GM18511 (cell line): ENCODE results near the gene NT5DC3.

Experiments used
- ATAC-seq: cut with Tn5 transposase; IDR thresholded peaks from one replicate; pipeline ENCODE4 v1.9.1; 2021; ENCODE audit warnings: mild to moderate bottlenecking, moderate library complexity; ENCODE audit not compliant: unreplicated experiment

Gene NT5DC3

DNA sequence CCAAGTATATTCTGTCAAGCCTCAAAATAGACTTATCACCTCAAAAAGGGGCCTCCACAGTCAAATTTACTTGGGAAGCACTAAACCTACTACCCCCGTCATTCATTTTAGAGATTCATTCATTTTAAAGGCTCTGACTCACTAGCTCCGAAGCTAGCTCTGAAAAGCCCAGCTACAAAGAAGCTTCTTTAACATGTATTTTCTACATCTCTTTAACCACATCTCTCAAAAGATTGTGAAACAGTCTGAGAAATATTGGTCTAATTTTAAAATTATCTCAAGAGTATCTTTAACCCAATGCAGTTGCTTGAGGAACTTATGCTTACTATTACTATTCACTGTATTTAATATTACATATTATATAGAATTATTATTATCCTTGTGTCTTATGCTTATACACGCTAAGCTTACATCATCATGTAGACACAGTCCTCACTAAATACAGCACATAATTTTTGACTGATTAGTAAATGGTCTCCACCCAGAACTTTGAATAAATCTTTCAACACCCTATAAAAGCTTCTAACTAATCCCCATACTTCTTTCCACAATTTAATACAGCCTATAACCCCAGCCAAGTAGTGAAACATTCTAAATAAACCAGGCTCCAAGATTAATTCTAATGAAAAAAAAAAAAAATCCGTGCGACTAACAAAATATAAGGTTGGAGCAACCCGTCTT, 7.8 kb downstream of the NT5DC3 start:
- ATAC-seq: no peak

DNA sequence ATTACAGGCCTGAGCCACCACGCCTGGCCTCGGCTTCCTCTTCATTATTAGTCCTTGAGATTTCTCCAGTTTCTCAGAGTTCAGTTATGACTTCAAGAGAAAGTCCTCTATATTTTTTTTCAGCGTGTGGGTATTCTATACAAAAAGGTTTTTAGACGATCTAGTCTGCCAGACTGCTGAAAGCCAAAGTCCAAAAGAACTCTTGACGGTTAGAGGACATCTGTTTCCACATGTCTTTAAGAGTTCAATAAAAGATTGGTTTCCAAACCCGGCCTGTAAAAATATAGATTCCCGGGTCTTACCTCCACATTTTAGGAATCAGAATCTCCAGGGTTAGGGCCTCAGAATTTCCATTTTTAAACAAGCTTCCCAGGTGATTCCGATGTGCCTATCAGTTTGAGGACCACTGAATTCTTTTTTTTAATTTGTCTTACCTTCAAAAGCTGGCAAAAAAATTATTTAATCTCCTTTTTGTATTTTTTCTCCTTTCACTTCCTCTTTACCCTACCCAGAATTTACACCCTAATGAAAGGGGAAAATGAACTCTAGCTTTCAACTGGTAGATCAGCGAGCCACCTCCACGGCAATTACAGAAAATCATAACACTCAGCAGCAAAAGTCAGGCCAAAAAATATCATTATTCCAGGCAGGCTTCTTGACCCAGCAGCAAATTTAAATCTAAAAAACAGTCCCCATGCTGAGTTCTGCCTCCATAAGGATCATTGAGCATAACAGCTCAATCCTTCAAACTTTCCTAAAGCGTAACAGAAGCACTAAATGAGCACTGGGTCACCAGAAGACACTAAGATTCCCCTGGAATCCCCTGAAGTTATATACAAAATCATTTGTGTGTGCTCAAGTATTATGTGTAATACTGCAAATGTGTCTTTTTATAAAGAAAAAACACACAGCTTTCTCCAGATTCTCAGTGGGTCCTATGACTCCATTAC, 8.7 kb downstream of the NT5DC3 start:
- ATAC-seq: no peak

DNA sequence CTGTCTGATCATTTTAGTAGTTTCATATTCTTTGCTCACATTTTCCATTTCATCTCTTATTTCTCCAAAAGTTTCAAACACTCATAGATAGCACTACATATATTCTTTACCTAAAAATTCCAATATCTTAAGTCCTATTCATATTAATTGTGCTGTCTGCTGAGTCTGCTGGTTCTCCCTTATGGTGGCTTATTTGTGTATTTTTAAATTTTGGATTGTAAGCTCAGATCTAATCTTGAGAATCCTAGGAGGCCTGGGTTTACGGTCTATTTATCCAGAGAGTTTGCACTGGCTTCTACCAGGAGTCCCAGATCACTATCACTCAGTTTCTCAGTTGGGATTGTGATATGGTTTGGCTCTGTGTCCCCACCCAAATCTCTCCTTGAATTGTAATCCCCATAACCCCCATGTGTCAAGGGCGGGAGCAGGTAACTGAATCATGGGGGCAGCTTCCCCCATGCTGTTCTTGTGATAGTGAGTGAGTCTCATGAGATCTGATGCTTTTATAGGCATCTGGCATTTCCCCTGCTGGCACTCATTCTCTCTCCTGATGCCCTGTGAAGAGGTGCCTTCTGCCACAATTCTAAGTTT, 10.2 kb downstream of the NT5DC3 start:
- ATAC-seq: no peak

DNA sequence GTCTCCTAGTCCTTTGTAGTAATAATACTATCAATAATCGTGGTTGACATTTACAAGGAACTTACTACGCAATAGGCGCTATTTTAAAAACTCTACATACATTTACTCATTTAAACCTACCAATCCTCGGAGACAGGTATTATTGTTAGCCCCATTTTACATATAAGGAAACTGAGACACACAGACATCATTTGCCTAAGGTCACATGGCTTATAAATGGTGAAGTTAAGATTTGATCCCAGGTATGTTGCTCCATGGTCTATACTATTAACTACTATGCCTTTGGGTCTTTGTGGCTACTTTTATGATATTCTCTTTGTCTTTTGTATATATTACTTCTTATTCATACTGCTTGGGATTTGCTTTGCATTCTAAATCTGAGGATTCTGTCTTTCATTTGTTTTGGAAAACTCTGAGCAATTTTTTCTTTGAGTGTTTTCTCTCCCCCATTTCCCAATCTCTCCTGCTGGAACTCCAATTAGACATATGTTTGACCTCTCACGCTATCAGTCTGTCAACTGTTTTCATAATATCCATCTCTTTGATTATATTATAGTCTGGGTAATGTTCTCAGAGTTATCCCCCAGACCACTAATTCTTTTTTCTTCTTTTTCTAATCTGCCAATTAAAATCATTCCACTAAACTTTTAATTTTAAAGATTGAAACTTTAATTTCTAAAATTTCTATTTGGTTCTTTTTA, 10.9 kb downstream of the NT5DC3 start:
- no peak for ATAC-seq

DNA sequence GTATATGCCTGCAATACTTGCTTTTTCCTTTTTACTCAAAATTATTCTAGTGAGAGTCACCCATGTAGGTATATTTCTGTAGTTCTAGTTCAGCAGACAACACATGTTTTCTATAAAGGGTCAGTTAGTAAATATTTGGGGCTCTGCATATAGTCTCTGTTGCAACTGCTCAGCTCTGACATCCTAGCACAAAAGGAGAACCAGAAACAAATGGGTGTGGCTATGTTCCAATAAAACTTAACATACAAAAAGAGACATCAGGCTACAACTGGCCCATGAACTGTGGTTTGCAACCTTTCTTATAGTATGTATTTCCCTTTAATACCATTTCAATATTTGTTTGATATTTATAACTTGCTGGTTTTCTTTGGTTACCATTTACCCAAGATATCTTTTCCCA, 11.9 kb downstream of the NT5DC3 start:
- ATAC-seq: no peak

DNA sequence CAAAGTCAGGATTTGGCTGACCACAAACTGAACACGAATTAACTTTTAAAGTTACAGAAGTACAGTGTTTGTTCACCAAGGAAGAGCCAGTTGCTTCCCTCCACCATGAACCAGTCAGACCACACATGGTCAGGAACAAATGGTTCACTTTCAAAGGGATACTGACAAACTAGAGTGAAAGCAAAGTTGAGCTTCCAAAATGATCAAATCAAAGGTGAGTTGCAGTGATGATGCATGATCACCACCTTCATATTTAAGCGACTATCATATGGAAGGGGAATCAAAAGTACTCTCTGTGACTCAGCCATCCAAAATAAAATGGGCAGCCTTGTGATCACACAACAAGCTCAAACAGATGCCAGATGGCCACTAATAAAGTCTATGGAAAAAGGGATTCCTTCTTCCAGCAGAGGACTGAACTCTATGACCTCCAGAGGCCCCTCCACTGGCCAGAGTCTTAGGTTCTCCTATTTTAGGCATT, 13.1 kb downstream of the NT5DC3 start:
- ATAC-seq: no peak

DNA sequence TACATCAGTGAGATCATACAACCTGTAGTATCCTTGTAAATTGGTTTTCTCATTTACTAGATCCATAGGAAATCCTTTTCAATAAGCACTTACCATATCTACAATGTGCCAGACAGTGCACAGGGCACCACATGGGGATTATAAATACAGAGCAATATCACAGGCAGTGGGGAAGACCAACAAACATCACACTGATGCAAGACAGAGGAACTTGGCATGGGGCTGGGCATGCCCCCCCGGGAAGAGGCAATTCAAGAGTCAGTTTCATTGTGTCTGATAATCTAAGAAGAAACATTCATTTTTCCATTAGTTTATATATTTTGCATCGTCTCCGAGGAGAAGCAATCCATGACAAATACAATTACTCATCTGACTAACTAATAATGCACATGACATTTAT, 16.2 kb downstream of the NT5DC3 start:
- ATAC-seq: no peak

DNA sequence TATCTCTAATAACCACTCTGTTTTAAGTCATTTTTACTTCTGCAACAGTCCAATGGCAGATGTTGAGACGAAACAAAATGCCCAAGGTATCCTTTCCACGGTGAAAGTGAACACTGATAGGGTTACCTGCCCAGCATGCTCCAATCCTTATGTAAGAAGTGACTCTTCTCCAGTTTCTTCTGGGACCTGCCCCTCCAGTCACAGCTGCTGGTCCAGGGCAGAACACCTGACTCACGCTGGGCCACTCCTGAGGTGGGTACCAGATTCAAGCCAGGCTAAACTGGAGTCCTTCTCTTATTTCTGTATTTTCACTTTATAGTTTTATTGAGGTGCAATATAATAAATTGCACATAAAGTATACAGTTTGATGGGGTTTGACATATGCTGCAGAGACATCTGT, 16.7 kb downstream of the NT5DC3 start:
- no peak for ATAC-seq

DNA sequence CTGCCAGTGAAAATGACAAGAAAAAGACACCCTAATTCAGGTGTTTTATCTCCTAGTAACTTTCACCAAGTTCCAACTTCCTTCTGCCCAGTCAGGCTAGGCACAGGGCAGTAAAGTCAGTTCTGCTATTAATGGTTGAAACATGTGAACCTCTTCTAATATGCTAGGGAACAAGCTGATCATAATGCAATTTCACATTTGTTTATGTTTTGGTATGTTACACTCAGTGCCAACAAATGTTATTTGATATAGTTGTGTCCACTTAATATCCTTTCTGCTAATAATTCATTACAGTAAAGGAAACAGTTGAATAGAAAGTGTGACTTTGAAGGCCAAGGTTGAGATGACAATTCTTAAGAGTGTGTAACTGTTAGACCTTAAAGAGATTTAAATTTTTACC, 17.2 kb downstream of the NT5DC3 start:
- ATAC-seq: no peak

DNA sequence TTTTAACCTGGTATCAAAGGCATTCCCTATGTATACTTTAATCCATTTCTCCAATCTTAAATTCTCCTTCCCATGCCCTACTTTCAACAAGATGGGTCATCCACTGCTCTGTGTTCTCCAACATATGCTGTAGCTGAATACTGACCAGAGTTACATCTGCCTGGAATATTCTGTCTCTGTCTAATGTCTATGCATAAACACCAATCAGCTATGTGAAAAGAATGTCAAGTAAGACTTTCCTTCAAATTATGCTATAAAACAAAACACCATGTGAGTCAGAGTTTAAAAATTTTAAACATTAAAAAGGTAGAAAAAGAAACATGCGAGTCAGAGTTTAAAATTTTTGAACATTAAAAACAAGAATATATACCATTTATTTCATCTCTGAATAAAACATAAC, 19.3 kb downstream of the NT5DC3 start:
- no peak for ATAC-seq

DNA sequence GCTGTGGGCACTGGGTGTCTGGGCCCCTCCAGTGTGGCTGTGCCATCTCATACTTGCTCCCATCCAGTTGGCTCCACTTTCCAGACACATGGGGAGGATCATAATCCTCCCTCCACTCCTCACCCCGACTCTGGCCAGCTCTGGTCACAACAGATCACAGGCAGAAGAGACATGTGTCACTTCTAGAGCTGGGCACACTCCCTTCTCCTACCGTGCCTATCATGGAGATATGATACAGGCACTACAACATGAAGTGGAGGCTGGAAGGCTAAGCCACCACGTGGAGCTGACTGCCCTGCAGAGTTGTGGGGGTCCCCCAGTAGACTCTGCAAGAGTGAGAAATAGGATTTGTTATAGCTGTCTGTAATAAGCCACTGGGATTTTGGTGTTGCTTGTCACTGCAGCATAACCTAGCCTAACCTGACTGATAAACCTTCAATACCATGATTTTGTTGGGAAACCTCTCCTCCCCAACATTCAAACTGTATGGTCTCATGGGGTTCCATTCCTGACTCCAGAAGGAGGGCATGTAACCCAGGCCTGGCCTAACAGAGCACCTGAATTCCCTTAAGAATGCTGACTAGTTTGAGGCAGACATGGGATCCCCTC, 20.0 kb downstream of the NT5DC3 start:
- no peak for ATAC-seq

DNA sequence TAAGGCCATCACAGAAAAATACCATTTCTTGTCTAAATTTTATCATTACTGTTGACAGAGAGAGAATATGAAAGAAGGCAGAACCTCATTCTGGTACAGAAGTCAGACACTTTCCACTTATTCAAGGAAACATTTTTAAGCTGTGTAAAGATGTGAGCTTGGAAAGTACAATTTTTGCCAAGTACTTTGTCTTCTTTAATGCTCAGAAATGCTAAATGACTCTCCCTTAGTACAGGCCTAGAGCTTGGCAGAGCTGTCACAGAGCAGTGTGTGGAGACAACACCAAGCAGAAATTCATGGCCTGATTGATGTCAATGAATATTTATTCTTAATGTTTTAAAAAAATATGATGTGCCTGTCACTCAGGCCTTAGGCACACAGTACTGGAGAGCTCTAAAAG, 20.7 kb downstream of the NT5DC3 start:
- no peak for ATAC-seq

DNA sequence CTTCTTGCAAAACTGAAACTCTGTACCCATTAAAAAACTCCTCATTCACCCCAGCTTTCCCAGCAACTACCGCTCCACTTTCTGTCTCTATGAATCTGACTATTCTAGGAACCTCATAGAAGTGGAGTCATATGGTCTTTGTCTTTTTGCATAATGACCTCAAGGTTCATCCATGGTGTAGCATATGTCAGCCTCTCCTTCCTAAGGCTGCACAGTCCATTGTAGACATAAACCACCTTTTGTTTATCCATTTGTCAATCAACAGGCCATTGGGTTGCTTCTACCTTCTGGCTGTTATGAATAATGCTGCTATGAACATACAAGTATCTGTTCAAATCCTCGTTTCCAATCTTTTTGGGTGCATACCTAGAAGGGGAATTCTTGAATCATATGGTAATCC, 21.1 kb downstream of the NT5DC3 start:
- no peak for ATAC-seq

DNA sequence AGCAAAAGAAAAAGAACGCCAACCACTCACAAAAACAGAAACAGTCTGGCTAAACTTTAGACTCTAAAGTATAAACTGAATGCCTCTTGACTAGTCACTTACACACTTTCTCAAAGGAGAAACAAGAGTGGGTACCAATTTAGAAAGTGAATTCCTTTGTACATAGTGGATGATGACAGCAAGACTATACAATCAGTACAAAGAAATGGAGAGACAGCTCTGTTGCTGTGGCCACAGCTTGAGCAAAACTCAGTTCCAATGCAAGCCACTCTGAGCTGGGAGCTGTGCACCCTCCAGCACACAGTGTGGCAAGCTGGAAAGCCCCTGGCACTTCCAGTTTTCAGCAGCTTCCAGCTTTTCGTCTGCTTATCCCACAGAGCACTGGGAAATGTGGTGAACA, 21.7 kb downstream of the NT5DC3 start:
- ATAC-seq: no peak

DNA sequence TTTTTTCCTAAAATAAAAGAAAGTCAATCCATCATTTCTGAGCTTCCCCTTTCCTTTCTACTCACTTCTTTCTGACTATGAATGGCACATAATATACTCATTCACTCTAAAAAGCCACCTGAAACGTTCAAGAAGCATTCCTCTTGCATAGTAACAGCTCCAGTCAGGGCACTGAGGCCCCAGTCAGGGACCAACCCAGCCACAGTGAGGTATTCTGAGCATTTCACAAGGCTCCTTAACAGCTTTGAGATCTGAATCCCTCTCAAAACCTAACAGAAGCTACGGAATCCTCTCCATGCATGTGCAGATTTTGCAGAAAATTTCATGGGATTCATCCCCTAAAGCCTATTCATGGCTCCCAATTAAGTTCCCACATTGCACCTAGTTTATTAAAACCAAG, 23.2 kb downstream of the NT5DC3 start:
- ATAC-seq: no peak

DNA sequence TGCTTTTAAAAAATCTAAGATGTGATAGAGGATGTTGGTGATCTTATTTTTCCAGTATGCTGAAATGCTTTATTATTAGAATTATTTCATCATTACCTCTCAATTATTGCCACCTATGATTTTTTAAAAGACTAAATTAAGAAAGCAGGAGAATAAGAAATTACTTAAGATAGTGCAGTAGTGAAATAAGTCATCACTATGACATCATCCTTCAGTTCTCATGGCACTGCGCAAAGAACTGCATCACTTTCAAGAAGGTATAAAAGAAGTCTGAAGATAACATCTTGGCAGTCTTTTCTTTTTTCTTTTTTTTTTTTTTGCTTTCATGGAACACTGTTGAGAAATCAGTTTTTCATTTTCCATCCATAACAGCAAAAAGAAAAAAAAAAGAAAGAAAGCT, 24.4 kb downstream of the NT5DC3 start:
- no peak for ATAC-seq

DNA sequence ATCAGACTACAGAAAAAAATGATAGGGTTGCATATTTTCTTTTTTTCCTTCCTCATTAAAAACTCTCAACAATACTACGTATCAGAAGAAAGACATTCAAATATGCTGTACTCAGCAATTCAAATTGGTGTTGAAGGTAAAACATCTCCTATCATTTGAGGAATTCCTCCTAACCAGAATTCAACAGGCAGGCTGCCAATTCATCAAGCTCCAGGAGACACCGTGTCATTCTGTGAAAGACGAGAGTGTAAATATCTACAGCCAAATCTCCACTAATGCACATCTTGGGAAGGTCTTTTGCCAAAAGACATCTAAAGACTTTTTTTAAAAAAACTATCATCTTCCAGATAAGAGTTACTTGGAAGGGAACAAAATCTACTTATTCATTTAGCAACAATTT, 26.6 kb downstream of the NT5DC3 start:
- ATAC-seq: no peak

DNA sequence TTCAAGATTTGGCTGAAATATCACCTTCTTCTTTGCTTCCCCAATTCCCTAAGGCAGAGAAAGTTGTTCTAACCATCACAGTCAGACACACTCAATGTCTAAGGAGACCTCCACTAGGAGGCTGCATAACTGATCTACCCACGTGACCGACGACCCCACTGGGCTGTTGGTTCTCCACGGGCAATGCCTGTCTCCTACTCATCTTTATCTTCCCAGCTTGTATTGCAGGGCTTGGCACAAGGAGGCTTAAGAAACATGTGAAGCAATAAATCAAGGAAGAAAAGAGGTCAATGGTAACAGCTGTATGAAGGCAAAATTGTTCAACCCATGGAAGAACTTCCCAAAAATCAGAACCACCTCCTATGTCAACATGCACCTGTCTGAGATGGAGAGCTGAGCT, 27.1 kb downstream of the NT5DC3 start:
- no peak for ATAC-seq

DNA sequence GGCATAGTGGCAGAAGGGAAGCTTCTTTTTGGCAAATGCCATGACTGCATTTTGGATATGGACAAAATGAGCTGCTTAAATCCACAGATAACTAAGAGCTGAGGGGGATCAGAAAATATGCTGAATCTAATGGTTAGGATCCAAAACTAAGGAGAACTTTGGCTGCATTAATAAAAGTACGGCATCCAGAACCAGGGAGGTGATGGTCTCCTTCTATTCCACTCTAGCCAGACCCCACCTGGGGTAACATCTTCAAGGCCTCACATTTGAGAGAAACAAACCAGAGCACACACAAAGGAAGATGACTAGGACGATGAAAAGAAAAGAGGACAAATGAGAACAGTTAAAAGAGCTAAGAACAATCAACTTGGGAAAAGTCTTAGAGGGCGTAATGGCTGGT, 27.6 kb downstream of the NT5DC3 start:
- ATAC-seq: no peak

DNA sequence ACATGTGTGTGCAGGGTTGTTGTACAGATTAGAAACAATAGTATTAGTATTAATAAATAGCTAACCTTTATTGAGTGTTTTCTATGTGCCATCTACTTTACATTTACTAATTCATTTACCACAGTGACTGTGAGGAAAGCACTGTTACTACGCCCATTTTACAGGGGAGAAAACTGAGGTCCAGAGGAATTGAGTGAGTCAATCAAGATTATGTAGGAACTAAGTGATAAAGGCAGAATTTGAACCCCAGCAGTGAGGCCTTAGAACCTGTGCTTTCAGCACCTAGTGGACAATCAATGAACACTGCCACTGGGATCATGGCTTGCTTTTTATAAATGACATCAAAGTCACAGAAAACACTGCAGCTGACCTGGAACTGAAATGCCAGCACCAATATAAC, 28.2 kb downstream of the NT5DC3 start:
- no peak for ATAC-seq

DNA sequence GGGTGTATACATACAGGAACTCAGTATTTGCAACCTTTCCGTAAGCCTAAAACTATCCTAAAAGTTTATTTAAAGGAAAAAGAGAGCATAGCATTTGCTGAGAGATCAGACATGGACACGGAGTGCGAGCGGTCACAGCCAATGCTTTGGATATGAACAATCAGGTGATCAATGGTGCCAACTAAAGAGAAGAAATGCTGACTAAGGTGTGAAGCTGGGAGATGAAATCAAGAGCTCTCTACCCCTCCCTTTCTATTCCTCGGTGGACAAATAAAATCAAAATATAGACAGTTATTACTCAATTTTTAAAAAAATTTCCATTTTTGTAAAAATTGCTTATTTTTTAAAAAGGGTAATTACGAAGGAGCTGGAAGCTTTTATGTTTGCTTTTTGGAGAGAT, 29.2 kb downstream of the NT5DC3 start:
- no peak for ATAC-seq
